MCF 10A (cell line): ENCODE data around the gene FAM131C. TPM values are rescaled to one million over a fixed set of nuclear protein-coding genes. Genes with fewer than 3 reads are reported as not detected.
"Not testable (repeated sequence)": the region's sequence is repeated elsewhere in the genome, so short reads cannot be mapped to it uniquely, and the experiment has no call there.

Experiments used
- BruUV-seq: library from RNA; stranded (reverse); fragments of 400-500 nt; replicated peaks from 2 replicates; lab custom pipeline; 2021; lab: Mats Ljungman, UMichigan
- CTCF ChIA-PET: fragments of 300-600 bp; sonication (Branson Sonifier 250); formaldehyde crosslinking; extraction: SDS; loops from one replicate; lab custom pipeline; 2021; ENCODE audit warnings: antibody characterized with exemption, inconsistent platforms; lab: Yijun Ruan, JAX
- POLR2A ChIA-PET: fragments of 300-600, 350-650 bp; sonication (Branson Sonifier 250); formaldehyde crosslinking; extraction: SDS; loops from one replicate; lab custom pipeline; 2020; ENCODE audit warnings: antibody characterized with exemption, inconsistent platforms; lab: Yijun Ruan, JAX
- DNase-seq: peaks from one replicate; pipeline ENCODE4 v3.0.0-alpha.2; 2018; ENCODE audit not compliant: unreplicated experiment
- H3K27ac Mint-ChIP-seq: one replicate; pipeline ENCODE4 v1.8.0; 2022; ENCODE audit warnings: mild to moderate bottlenecking, low read depth, mixed read lengths; ENCODE audit not compliant: unreplicated experiment
- H3K27me3 Mint-ChIP-seq: one replicate; pipeline ENCODE4 v1.8.0; 2022; ENCODE audit warnings: mixed read lengths; ENCODE audit not compliant: insufficient read depth, unreplicated experiment
- H3K36me3 Mint-ChIP-seq: one replicate; pipeline ENCODE4 v1.8.0; 2022; ENCODE audit warnings: mild to moderate bottlenecking, moderate library complexity, mixed read lengths; ENCODE audit not compliant: insufficient read depth, unreplicated experiment
- H3K4me1 Mint-ChIP-seq: one replicate; pipeline ENCODE4 v1.8.0; 2022; ENCODE audit warnings: mixed read lengths; ENCODE audit not compliant: insufficient read depth, unreplicated experiment
- H3K4me3 Mint-ChIP-seq: one replicate; pipeline ENCODE4 v1.8.0; 2022; ENCODE audit warnings: mild to moderate bottlenecking, moderate library complexity, mixed read lengths; ENCODE audit not compliant: unreplicated experiment
- H3K9me3 Mint-ChIP-seq: one replicate; pipeline ENCODE4 v1.8.0; 2022; ENCODE audit warnings: mixed read lengths; ENCODE audit not compliant: unreplicated experiment
- CTCF ChIP-seq: fragments of 200-600 bp; IDR thresholded peaks from one replicate; pipeline ENCODE4 v1.8.0; 2022; ENCODE audit warnings: antibody characterized with exemption, mild to moderate bottlenecking; ENCODE audit not compliant: unreplicated experiment
- intact Hi-C: fragments of 100-400 bp; cut with micrococcal nuclease; formaldehyde crosslinking; loops from 2 replicates; pipeline ENCODE4 v1.14.1; 2022
- total RNA-seq: library from RNA; stranded (reverse); gene quantifications from 2 replicates; pipeline ENCODE4 v1.2.3, GENCODE V29; 2022

Gene FAM131C
- total RNA-seq, 1 experiment from 2014 or later = not detected

GRCh38 chr1:16028237-16029002 is 45.0 kb downstream of the FAM131C start:
- Mint-ChIP-seq H3K27ac (no peak overlapping the region), H3K4me3 (no peak overlapping the region), H3K27me3 (peaks cover 11% of the 10 kb centered on the region), H3K36me3 (peaks cover 5% of the 10 kb centered on the region), H3K9me3 (no peaks in the 10 kb centered on the region), H3K4me1 (no peaks in the 10 kb centered on the region)
- no TSS peak for BruUV-seq
- TF ChIP-seq CTCF = no peak
- POLR2A ChIA-PET = no interaction called here
- DNase-seq = no peak
- intact Hi-C loops = no loop called here
- CTCF ChIA-PET = interaction anchor here (1.2 kb wide), 1 partner anchor 19 kb away, joined by 4 read pairs; no protein-coding TSS in a partner anchor

- POLR2A ChIA-PET = no interaction called here
- H3K4me1 Mint-ChIP-seq = no peaks in the 10 kb centered on the region
- CTCF ChIA-PET = interaction anchor here (0.6 kb wide), 1 partner anchor 14 kb away, joined by 3 read pairs; no protein-coding TSS in a partner anchor
- TF ChIP-seq CTCF = no peak
- H3K9me3 Mint-ChIP-seq = no peaks in the 10 kb centered on the region
- H3K27ac Mint-ChIP-seq = no peak overlapping the region
- BruUV-seq = no TSS peak
- H3K36me3 Mint-ChIP-seq = peaks cover 5% of the 10 kb centered on the region
- no peak for DNase-seq
- intact Hi-C loops = no loop called here
- H3K4me3 Mint-ChIP-seq = no peak overlapping the region
- peaks cover 11% of the 10 kb centered on the region for H3K27me3 Mint-ChIP-seq
These were observed 46.5 kb downstream of the FAM131C start for GRCh38 chr1:16026723-16027484.

- CTCF ChIA-PET = interaction anchor here (0.6 kb wide), 1 partner anchor 14 kb away, joined by 3 read pairs; no protein-coding TSS in a partner anchor
- BruUV-seq, H3K36me3 Mint-ChIP-seq, H3K4me1 Mint-ChIP-seq, H3K27ac Mint-ChIP-seq, H3K4me3 Mint-ChIP-seq, POLR2A ChIA-PET, intact Hi-C loops, H3K9me3 Mint-ChIP-seq, DNase-seq: not testable (repeated sequence)
- H3K27me3 Mint-ChIP-seq = peaks cover 11% of the 10 kb centered on the region
These were observed 47.1 kb downstream of the FAM131C start for GRCh38 chr1:16026302-16026701.

GRCh38 chr1:16023050-16023653 is 50.3 kb downstream of the FAM131C start:
- ChIA-PET CTCF (interaction anchor here (0.6 to 1.7 kb wide), 5 partner anchors 11 to 221 kb away, joined by 3 to 4 read pairs (median 3); no protein-coding TSS in a partner anchor), POLR2A (no interaction called here)
- no TSS peak for BruUV-seq
- Mint-ChIP-seq H3K4me1 (peaks cover 6% of the 10 kb centered on the region), H3K36me3 (no peaks in the 10 kb centered on the region), H3K27me3 (peaks cover 4% of the 10 kb centered on the region), H3K4me3 (no peak overlapping the region), H3K27ac (no peak overlapping the region), H3K9me3 (no peaks in the 10 kb centered on the region)
- intact Hi-C loops = no loop called here
- no peak for TF ChIP-seq CTCF
- DNase-seq = no peak
